ENCODE data around the gene PGM5.
"Not testable (repeated sequence)": the region's sequence is repeated elsewhere in the genome, so short reads cannot be mapped to it uniquely, and the experiment has no call there.

The PGM5 gene

GRCh38 chr9:68356380-68357118, at the start of gene PGM5:
Gene PGM5, plus strand, starts transcription at chr9:68356611. Its CDS starts 517 bp downstream, at chr9:68357128.
- DNase-seq (ENCODE audit: low read depth): peak; percentile 2
- H3K4me3 ChIP-seq (ENCODE audit: low read length): peak within 1 kb of the TSS; percentile 46

GRCh38 chr9:68307127-68307526, 49.3 kb upstream of the PGM5 start:
- H3K4me3 ChIP-seq (ENCODE audit: low read length); DNase-seq (ENCODE audit: low read depth): not testable (repeated sequence)

- not testable (repeated sequence) for H3K4me3 ChIP-seq (ENCODE audit: low read length); DNase-seq (ENCODE audit: low read depth)
Observed at GRCh38 chr9:68307654-68308053, 48.8 kb upstream of the PGM5 start.

- not testable (repeated sequence) for DNase-seq (ENCODE audit: low read depth); H3K4me3 ChIP-seq (ENCODE audit: low read length)
Observed at GRCh38 chr9:68311208-68311607, 45.2 kb upstream of the PGM5 start.

GRCh38 chr9:68318209-68318608, 38.2 kb upstream of the PGM5 start:
- DNase-seq (ENCODE audit: low read depth); H3K4me3 ChIP-seq (ENCODE audit: low read length): not testable (repeated sequence)

GRCh38 chr9:68323749-68324148, 32.7 kb upstream of the PGM5 start:
- not testable (repeated sequence) for H3K4me3 ChIP-seq (ENCODE audit: low read length); DNase-seq (ENCODE audit: low read depth)

- not testable (repeated sequence) for H3K4me3 ChIP-seq (ENCODE audit: low read length); DNase-seq (ENCODE audit: low read depth)
Observed at GRCh38 chr9:68324518-68324917, 31.9 kb upstream of the PGM5 start.

- DNase-seq (ENCODE audit: low read depth); H3K4me3 ChIP-seq (ENCODE audit: low read length): not testable (repeated sequence)
Observed at GRCh38 chr9:68329106-68329505, 27.3 kb upstream of the PGM5 start.

GRCh38 chr9:68330531-68331173, 25.8 kb upstream of the PGM5 start:
- not testable (repeated sequence) for H3K4me3 ChIP-seq (ENCODE audit: low read length)
- DNase-seq (ENCODE audit: low read depth): peak; percentile 11

GRCh38 chr9:68332122-68332521, 24.3 kb upstream of the PGM5 start:
- not testable (repeated sequence) for H3K4me3 ChIP-seq (ENCODE audit: low read length); DNase-seq (ENCODE audit: low read depth)

GRCh38 chr9:68335935-68336334, 20.5 kb upstream of the PGM5 start:
- DNase-seq (ENCODE audit: low read depth); H3K4me3 ChIP-seq (ENCODE audit: low read length): not testable (repeated sequence)

- not testable (repeated sequence) for DNase-seq (ENCODE audit: low read depth); H3K4me3 ChIP-seq (ENCODE audit: low read length)
Observed at GRCh38 chr9:68336639-68337339, 19.6 kb upstream of the PGM5 start.

- DNase-seq (ENCODE audit: low read depth); H3K4me3 ChIP-seq (ENCODE audit: low read length): not testable (repeated sequence)
Observed at GRCh38 chr9:68338000-68338399, 18.4 kb upstream of the PGM5 start.

GRCh38 chr9:68342265-68343025, 14.0 kb upstream of the PGM5 start:
- not testable (repeated sequence) for DNase-seq (ENCODE audit: low read depth); H3K4me3 ChIP-seq (ENCODE audit: low read length)

- not testable (repeated sequence) for DNase-seq (ENCODE audit: low read depth)
Observed at GRCh38 chr9:68343242-68343641, 13.2 kb upstream of the PGM5 start.

GRCh38 chr9:68343992-68344391, 12.4 kb upstream of the PGM5 start:
- H3K4me3 ChIP-seq (ENCODE audit: low read length); DNase-seq (ENCODE audit: low read depth): not testable (repeated sequence)

More at GRCh38 chr9:68343242-68343641, 13.2 kb upstream of the PGM5 start:
- H3K4me3 ChIP-seq (ENCODE audit: low read length): not testable (repeated sequence)

GRCh38 chr9:68351689-68352088, 4.7 kb upstream of the PGM5 start:
- not testable (repeated sequence) for DNase-seq (ENCODE audit: low read depth); H3K4me3 ChIP-seq (ENCODE audit: low read length)

GRCh38 chr9:68355993-68356379, 425 bp upstream of the PGM5 start:
- DNase-seq (ENCODE audit: low read depth); H3K4me3 ChIP-seq (ENCODE audit: low read length): not testable (repeated sequence)

- not testable (repeated sequence) for H3K4me3 ChIP-seq (ENCODE audit: low read length); DNase-seq (ENCODE audit: low read depth)
Observed at GRCh38 chr9:68357119-68357714, 806 bp downstream of the PGM5 start.
